ENCODE results near the gene FNBP1.
A peak's percentile ranks its signal among the peaks of the same experiment; 100 is the strongest.
"Not testable (repeated sequence)": the region's sequence is repeated elsewhere in the genome, so short reads cannot be mapped to it uniquely, and the experiment has no call there.

FNBP1 gene

GRCh38 chr9:129987047-129987446 is 55.9 kb downstream of the FNBP1 start:
- Histone ChIP-seq H3K9me3 (ENCODE audit: insufficient read depth, low read depth, low read length) (no peaks in the 10 kb centered on the region), H3K27ac (ENCODE audit: low read length) (no peak overlapping the region), H3K9ac (ENCODE audit: low read depth, low read length) (no peak overlapping the region; the same call in 1 of the 2 replicates), H3K27me3 (ENCODE audit: insufficient read depth, low read length) (no peaks in the 10 kb centered on the region), H3K36me3 (ENCODE audit: insufficient read depth, low read depth, low read length) (no peaks in the 10 kb centered on the region), H3K4me1 (ENCODE audit: insufficient read depth, low read length) (peaks cover 12% of the 10 kb centered on the region), H3K4me3 (ENCODE audit: low read length) (no peak overlapping the region)

- H3K4me1 ChIP-seq (ENCODE audit: insufficient read depth, low read length); H3K9me3 ChIP-seq (ENCODE audit: insufficient read depth, low read depth, low read length); H3K27me3 ChIP-seq (ENCODE audit: insufficient read depth, low read length); H3K27ac ChIP-seq (ENCODE audit: low read length); H3K36me3 ChIP-seq (ENCODE audit: insufficient read depth, low read depth, low read length); H3K9ac ChIP-seq (ENCODE audit: low read depth, low read length); H3K4me3 ChIP-seq (ENCODE audit: low read length): not testable (repeated sequence)
Observed at GRCh38 chr9:129984589-129984988, 58.4 kb downstream of the FNBP1 start.

- no peaks in the 10 kb centered on the region for H3K9me3 ChIP-seq (ENCODE audit: insufficient read depth, low read depth, low read length)
- H3K4me3 ChIP-seq (ENCODE audit: low read length): no peak overlapping the region
- no peak overlapping the region for H3K9ac ChIP-seq (ENCODE audit: low read depth, low read length)
- peaks cover 4% of the 10 kb centered on the region; the same call in 1 of the 2 replicates for H3K36me3 ChIP-seq (ENCODE audit: insufficient read depth, low read depth, low read length)
- no peaks in the 10 kb centered on the region for H3K27me3 ChIP-seq (ENCODE audit: insufficient read depth, low read length)
- peaks cover 2% of the 10 kb centered on the region for H3K4me1 ChIP-seq (ENCODE audit: insufficient read depth, low read length)
- H3K27ac ChIP-seq (ENCODE audit: low read length): no peak overlapping the region
Observed at GRCh38 chr9:129983891-129984290, 59.1 kb downstream of the FNBP1 start.

GRCh38 chr9:129981180-129981907 is 61.6 kb downstream of the FNBP1 start:
- H3K27ac ChIP-seq (ENCODE audit: low read length): no peak overlapping the region
- no peaks in the 10 kb centered on the region for H3K9me3 ChIP-seq (ENCODE audit: insufficient read depth, low read depth, low read length)
- H3K36me3 ChIP-seq (ENCODE audit: insufficient read depth, low read depth, low read length): peaks cover 18% of the 10 kb centered on the region
- H3K4me3 ChIP-seq (ENCODE audit: low read length): no peak overlapping the region
- H3K27me3 ChIP-seq (ENCODE audit: insufficient read depth, low read length): no peaks in the 10 kb centered on the region
- H3K4me1 ChIP-seq (ENCODE audit: insufficient read depth, low read length): no peaks in the 10 kb centered on the region
- no peak overlapping the region for H3K9ac ChIP-seq (ENCODE audit: low read depth, low read length)

GRCh38 chr9:129980224-129980623 is 62.8 kb downstream of the FNBP1 start:
- peaks cover 18% of the 10 kb centered on the region for H3K36me3 ChIP-seq (ENCODE audit: insufficient read depth, low read depth, low read length)

GRCh38 chr9:129979071-129979745 is 63.8 kb downstream of the FNBP1 start:
- Histone ChIP-seq H3K27ac (ENCODE audit: low read length) (no peak overlapping the region), H3K36me3 (ENCODE audit: insufficient read depth, low read depth, low read length) (peaks cover 23% of the 10 kb centered on the region), H3K9ac (ENCODE audit: low read depth, low read length) (no peak overlapping the region), H3K9me3 (ENCODE audit: insufficient read depth, low read depth, low read length) (no peaks in the 10 kb centered on the region), H3K4me1 (ENCODE audit: insufficient read depth, low read length) (no peaks in the 10 kb centered on the region), H3K27me3 (ENCODE audit: insufficient read depth, low read length) (no peaks in the 10 kb centered on the region), H3K4me3 (ENCODE audit: low read length) (no peak overlapping the region)

More at GRCh38 chr9:129980224-129980623, 62.8 kb downstream of the FNBP1 start:
- not testable (repeated sequence) for H3K4me1 ChIP-seq (ENCODE audit: insufficient read depth, low read length); H3K27ac ChIP-seq (ENCODE audit: low read length); H3K4me3 ChIP-seq (ENCODE audit: low read length); H3K9me3 ChIP-seq (ENCODE audit: insufficient read depth, low read depth, low read length); H3K27me3 ChIP-seq (ENCODE audit: insufficient read depth, low read length); H3K9ac ChIP-seq (ENCODE audit: low read depth, low read length)

- H3K27ac ChIP-seq (ENCODE audit: low read length): no peak overlapping the region
- no peaks in the 10 kb centered on the region for H3K4me1 ChIP-seq (ENCODE audit: insufficient read depth, low read length)
- H3K9ac ChIP-seq (ENCODE audit: low read depth, low read length): no peak overlapping the region
- no peak overlapping the region for H3K4me3 ChIP-seq (ENCODE audit: low read length)
- no peaks in the 10 kb centered on the region for H3K9me3 ChIP-seq (ENCODE audit: insufficient read depth, low read depth, low read length)
- H3K27me3 ChIP-seq (ENCODE audit: insufficient read depth, low read length): no peaks in the 10 kb centered on the region
- H3K36me3 ChIP-seq (ENCODE audit: insufficient read depth, low read depth, low read length): peaks cover 18% of the 10 kb centered on the region
Observed at GRCh38 chr9:129972816-129973215, 70.2 kb downstream of the FNBP1 start.

- Histone ChIP-seq H3K4me1 (ENCODE audit: insufficient read depth, low read length) (peaks cover 16% of the 10 kb centered on the region), H3K27me3 (ENCODE audit: insufficient read depth, low read length) (no peaks in the 10 kb centered on the region), H3K27ac (ENCODE audit: low read length) (no peak overlapping the region), H3K9me3 (ENCODE audit: insufficient read depth, low read depth, low read length) (no peaks in the 10 kb centered on the region), H3K36me3 (ENCODE audit: insufficient read depth, low read depth, low read length) (peaks cover 7% of the 10 kb centered on the region), H3K4me3 (ENCODE audit: low read length) (no peak overlapping the region), H3K9ac (ENCODE audit: low read depth, low read length) (no peak overlapping the region)
Observed at GRCh38 chr9:129968690-129969485, 74.1 kb downstream of the FNBP1 start.

- peaks cover 35% of the 10 kb centered on the region for H3K4me1 ChIP-seq (ENCODE audit: insufficient read depth, low read length)
- no peaks in the 10 kb centered on the region for H3K9me3 ChIP-seq (ENCODE audit: insufficient read depth, low read depth, low read length)
- H3K27ac ChIP-seq (ENCODE audit: low read length): peak overlapping the region; percentile 41
- H3K36me3 ChIP-seq (ENCODE audit: insufficient read depth, low read depth, low read length): no peaks in the 10 kb centered on the region
- peak overlapping the region; percentile 77; the same call in 1 of the 2 replicates for H3K9ac ChIP-seq (ENCODE audit: low read depth, low read length)
- no peaks in the 10 kb centered on the region for H3K27me3 ChIP-seq (ENCODE audit: insufficient read depth, low read length)
- H3K4me3 ChIP-seq (ENCODE audit: low read length): no peak overlapping the region
Observed at GRCh38 chr9:129964901-129965734, 77.9 kb downstream of the FNBP1 start.

GRCh38 chr9:129962889-129963703 is 79.9 kb downstream of the FNBP1 start:
- H3K4me1 ChIP-seq (ENCODE audit: insufficient read depth, low read length): peaks cover 35% of the 10 kb centered on the region
- peak overlapping the region; percentile 46 for H3K4me3 ChIP-seq (ENCODE audit: low read length)
- peak overlapping the region; percentile 77; the same call in 1 of the 2 replicates for H3K9ac ChIP-seq (ENCODE audit: low read depth, low read length)
- H3K9me3 ChIP-seq (ENCODE audit: insufficient read depth, low read depth, low read length): no peaks in the 10 kb centered on the region
- peak overlapping the region; percentile 82 for H3K27ac ChIP-seq (ENCODE audit: low read length)
- no peaks in the 10 kb centered on the region for H3K36me3 ChIP-seq (ENCODE audit: insufficient read depth, low read depth, low read length)
- H3K27me3 ChIP-seq (ENCODE audit: insufficient read depth, low read length): no peaks in the 10 kb centered on the region

Measured in iPS-20b (cell line).